ENCODE results near the gene NELFE. TPM values are rescaled to one million over a fixed set of nuclear protein-coding genes. Genes with fewer than 3 reads are reported as not detected.
"Not testable (repeated sequence)": the region's sequence is repeated elsewhere in the genome, so short reads cannot be mapped to it uniquely, and the experiment has no call there.

NELFE gene, protein sequence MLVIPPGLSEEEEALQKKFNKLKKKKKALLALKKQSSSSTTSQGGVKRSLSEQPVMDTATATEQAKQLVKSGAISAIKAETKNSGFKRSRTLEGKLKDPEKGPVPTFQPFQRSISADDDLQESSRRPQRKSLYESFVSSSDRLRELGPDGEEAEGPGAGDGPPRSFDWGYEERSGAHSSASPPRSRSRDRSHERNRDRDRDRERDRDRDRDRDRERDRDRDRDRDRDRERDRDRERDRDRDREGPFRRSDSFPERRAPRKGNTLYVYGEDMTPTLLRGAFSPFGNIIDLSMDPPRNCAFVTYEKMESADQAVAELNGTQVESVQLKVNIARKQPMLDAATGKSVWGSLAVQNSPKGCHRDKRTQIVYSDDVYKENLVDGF
- 53.5 TPM for polyA plus RNA-seq (2013, experiment 1 of 2)
- 56.2 TPM for polyA plus RNA-seq (2013, experiment 2 of 2)

- Histone ChIP-seq H3K4me1 (ENCODE audit: control insufficient read depth, insufficient read depth, low read depth, low read length) (peaks cover 11% of the 10 kb centered on the region), H2AFZ (ENCODE audit: low read depth, low read length) (peak within 1 kb of the TSS; percentile 43), H2BK15ac (ENCODE audit: low read depth, poor library complexity, severe bottlenecking) (peak within 1 kb of the TSS; percentile 8), H3K36me3 (ENCODE audit: control insufficient read depth in 1 of 2, insufficient read depth in 2 of 2, low read depth in 1 of 2, low read length in 2 of 2) (peaks cover 61 to 74% of the 10 kb centered on the region in 2 experiments), H2BK12ac (ENCODE audit: low read length in 2 of 2) (peak within 1 kb of the TSS in 1 of 2 experiments; percentile 34), H3K23ac (ENCODE audit: low read length in 2 of 2) (no peak within 1 kb of the TSS), H3K18ac (ENCODE audit: low read depth in 1 of 2, low read length in 2 of 2) (peak within 1 kb of the TSS; percentile 57 to 80), H3K4me2 (ENCODE audit: low read length, poor library complexity, severe bottlenecking) (peak within 1 kb of the TSS; percentile 97), H3K4me3 (ENCODE audit: insufficient read depth in 1 of 2, low read depth in 1 of 2, low read length in 2 of 2) (peak within 1 kb of the TSS; percentile 92 to 100), H3K4ac (ENCODE audit: low read depth in 1 of 2, low read length in 2 of 2) (peak within 1 kb of the TSS; percentile 62 to 66), H3K9me3 (ENCODE audit: control insufficient read depth, low read length) (no peaks in the 10 kb centered on the region), H2BK120ac (ENCODE audit: low read depth, low read length) (peak within 1 kb of the TSS; percentile 36), H2BK5ac (ENCODE audit: low read depth, low read length, poor library complexity, severe bottlenecking) (no peak within 1 kb of the TSS), H3K27ac (ENCODE audit: low read length, poor library complexity, severe bottlenecking) (peak within 1 kb of the TSS; percentile 28), H3K27me3 (ENCODE audit: control insufficient read depth in 1 of 2, insufficient read depth in 1 of 2, low read length in 2 of 2) (no peaks in the 10 kb centered on the region), H3K14ac (ENCODE audit: low read length in 2 of 2) (peak within 1 kb of the TSS in 1 of 2 experiments; percentile 72), H2AK5ac (ENCODE audit: low read length, severe bottlenecking) (peak within 1 kb of the TSS; percentile 69), H4K91ac (ENCODE audit: low read length) (peak within 1 kb of the TSS; percentile 92), H3K9ac (ENCODE audit: low read length) (peak within 1 kb of the TSS; percentile 100), H3K79me1 (replicated peaks; ENCODE audit: low read length, poor library complexity, severe bottlenecking) (peaks cover 65% of the 10 kb centered on the region), H4K8ac (ENCODE audit: low read length) (peak within 1 kb of the TSS; percentile 99)
- WGBS = under 1% methylated on average over 51 of the region's 59 CpGs
- peak; percentile 99 for DNase-seq
These were observed at the start of gene NELFE, which contains the start of gene SKIC2 for GRCh38 chr6:31958741-31959739. Gene NELFE, minus strand, starts transcription at chr6:31958971. Its CDS starts 525 bp downstream, at chr6:31958446. Gene SKIC2, plus strand, starts transcription at chr6:31959175. Its CDS starts 18 bp downstream, at chr6:31959193.

- H3K36me3 ChIP-seq (ENCODE audit: control insufficient read depth in 1 of 2, insufficient read depth in 2 of 2, low read depth in 1 of 2, low read length in 2 of 2); H3K27ac ChIP-seq (ENCODE audit: low read length, poor library complexity, severe bottlenecking); H4K8ac ChIP-seq (ENCODE audit: low read length); H3K27me3 ChIP-seq (ENCODE audit: control insufficient read depth in 1 of 2, insufficient read depth in 1 of 2, low read length in 2 of 2); H2BK12ac ChIP-seq (ENCODE audit: low read length in 2 of 2); H3K79me1 ChIP-seq (replicated peaks; ENCODE audit: low read length, poor library complexity, severe bottlenecking); H2AFZ ChIP-seq (ENCODE audit: low read depth, low read length); H2BK120ac ChIP-seq (ENCODE audit: low read depth, low read length); H3K14ac ChIP-seq (ENCODE audit: low read length in 2 of 2); H2BK5ac ChIP-seq (ENCODE audit: low read depth, low read length, poor library complexity, severe bottlenecking); H3K4me1 ChIP-seq (ENCODE audit: control insufficient read depth, insufficient read depth, low read depth, low read length); H2AK5ac ChIP-seq (ENCODE audit: low read length, severe bottlenecking); H3K4ac ChIP-seq (ENCODE audit: low read depth in 1 of 2, low read length in 2 of 2); H2BK15ac ChIP-seq (ENCODE audit: low read depth, poor library complexity, severe bottlenecking); H3K4me3 ChIP-seq (ENCODE audit: insufficient read depth in 1 of 2, low read depth in 1 of 2, low read length in 2 of 2); H3K23ac ChIP-seq (ENCODE audit: low read length in 2 of 2); H3K9me3 ChIP-seq (ENCODE audit: control insufficient read depth, low read length); DNase-seq; H3K9ac ChIP-seq (ENCODE audit: low read length); H3K18ac ChIP-seq (ENCODE audit: low read depth in 1 of 2, low read length in 2 of 2); H4K91ac ChIP-seq (ENCODE audit: low read length); H3K4me2 ChIP-seq (ENCODE audit: low read length, poor library complexity, severe bottlenecking): not testable (repeated sequence)
- no CpG with 5 or more reads among the region's 24 CpGs for WGBS
These were observed 49.3 kb upstream of the NELFE start for GRCh38 chr6:32008037-32008436.

DNA sequence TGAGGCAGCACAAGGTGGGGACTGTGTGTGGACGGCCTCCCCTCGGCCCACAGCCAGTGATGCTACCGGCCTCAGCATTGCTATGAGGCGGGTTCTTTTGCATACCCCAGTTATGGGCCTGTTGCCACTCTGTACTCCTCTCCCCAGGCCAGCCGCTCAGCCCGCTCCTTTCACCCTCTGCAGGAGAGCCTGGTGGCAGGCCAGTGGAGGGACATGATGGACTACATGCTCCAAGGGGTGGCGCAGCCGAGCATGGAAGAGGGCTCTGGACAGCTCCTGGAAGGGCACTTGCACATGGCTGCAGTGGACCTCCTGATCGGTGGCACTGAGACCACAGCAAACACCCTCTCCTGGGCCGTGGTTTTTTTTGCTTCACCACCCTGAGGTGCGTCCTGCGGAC, 48.3 kb upstream of the NELFE start:
- H3K18ac ChIP-seq (ENCODE audit: low read depth in 1 of 2, low read length in 2 of 2); H4K8ac ChIP-seq (ENCODE audit: low read length); H2AFZ ChIP-seq (ENCODE audit: low read depth, low read length); H3K4me1 ChIP-seq (ENCODE audit: control insufficient read depth, insufficient read depth, low read depth, low read length); H3K14ac ChIP-seq (ENCODE audit: low read length in 2 of 2); H2BK5ac ChIP-seq (ENCODE audit: low read depth, low read length, poor library complexity, severe bottlenecking); H3K23ac ChIP-seq (ENCODE audit: low read length in 2 of 2); H3K4me2 ChIP-seq (ENCODE audit: low read length, poor library complexity, severe bottlenecking); H3K36me3 ChIP-seq (ENCODE audit: control insufficient read depth in 1 of 2, insufficient read depth in 2 of 2, low read depth in 1 of 2, low read length in 2 of 2); H3K4ac ChIP-seq (ENCODE audit: low read depth in 1 of 2, low read length in 2 of 2); H3K4me3 ChIP-seq (ENCODE audit: insufficient read depth in 1 of 2, low read depth in 1 of 2, low read length in 2 of 2); H4K91ac ChIP-seq (ENCODE audit: low read length); H2AK5ac ChIP-seq (ENCODE audit: low read length, severe bottlenecking); H3K27me3 ChIP-seq (ENCODE audit: control insufficient read depth in 1 of 2, insufficient read depth in 1 of 2, low read length in 2 of 2); H2BK15ac ChIP-seq (ENCODE audit: low read depth, poor library complexity, severe bottlenecking); H3K9me3 ChIP-seq (ENCODE audit: control insufficient read depth, low read length); DNase-seq; H3K9ac ChIP-seq (ENCODE audit: low read length); H3K79me1 ChIP-seq (replicated peaks; ENCODE audit: low read length, poor library complexity, severe bottlenecking); H2BK120ac ChIP-seq (ENCODE audit: low read depth, low read length); H3K27ac ChIP-seq (ENCODE audit: low read length, poor library complexity, severe bottlenecking); H2BK12ac ChIP-seq (ENCODE audit: low read length in 2 of 2): not testable (repeated sequence)
- WGBS = 100% methylated on average over 4 of the region's 12 CpGs

Data from mesenchymal stem cell (in vitro differentiated cells and primary cell).